ENCODE measurements around the gene MCL1.
"Not testable (repeated sequence)": the region's sequence is repeated elsewhere in the genome, so short reads cannot be mapped to it uniquely, and the experiment has no call there.

Gene MCL1

GRCh38 chr1:150601540-150601939, 22.1 kb upstream of the MCL1 start:
- no peak for DNase-seq

GRCh38 chr1:150598346-150598745, 18.9 kb upstream of the MCL1 start:
- DNase-seq = not testable (repeated sequence)

GRCh38 chr1:150596976-150597375, 17.6 kb upstream of the MCL1 start:
- no peak for DNase-seq

GRCh38 chr1:150596095-150596892, 16.9 kb upstream of the MCL1 start:
- DNase-seq = no peak

- no peak for DNase-seq
Observed at GRCh38 chr1:150582371-150582770, 3.0 kb upstream of the MCL1 start.

GRCh38 chr1:150581962-150582361, 2.6 kb upstream of the MCL1 start:
- not testable (repeated sequence) for DNase-seq

GRCh38 chr1:150581437-150581836, 2.0 kb upstream of the MCL1 start:
- DNase-seq = not testable (repeated sequence)

GRCh38 chr1:150580966-150581365, 1.6 kb upstream of the MCL1 start:
- DNase-seq = not testable (repeated sequence)

GRCh38 chr1:150579945-150580642, 684 bp upstream of the MCL1 start:
- DNase-seq = no peak

- DNase-seq = no peak
Observed at GRCh38 chr1:150578272-150579109, 919 bp downstream of the MCL1 start.

- DNase-seq = no peak
Observed at GRCh38 chr1:150577557-150578271, 1.7 kb downstream of the MCL1 start.

- DNase-seq = no peak
Observed at GRCh38 chr1:150576794-150577556, 2.4 kb downstream of the MCL1 start.

- no peak for DNase-seq
Observed at GRCh38 chr1:150576367-150576711, 3.1 kb downstream of the MCL1 start.

- DNase-seq = no peak
Observed at GRCh38 chr1:150575518-150576366, 3.7 kb downstream of the MCL1 start.

GRCh38 chr1:150575072-150575489, 4.3 kb downstream of the MCL1 start:
- DNase-seq = no peak

GRCh38 chr1:150574260-150575071, 4.9 kb downstream of the MCL1 start:
- no peak for DNase-seq

GRCh38 chr1:150573648-150574071, 5.8 kb downstream of the MCL1 start:
- DNase-seq = not testable (repeated sequence)

- no peak for DNase-seq
Observed at GRCh38 chr1:150572918-150573647, 6.3 kb downstream of the MCL1 start.

- no peak for DNase-seq
Observed at GRCh38 chr1:150568594-150568966, 10.8 kb downstream of the MCL1 start.

Measured in retina (tissue), 1 donor.